ENCODE results near the gene DPEP3. TPM values are rescaled to one million over a fixed set of nuclear protein-coding genes. Genes with fewer than 3 reads are reported as not detected.

The DPEP3 gene
- total and polyA plus RNA-seq, 8 donors, result 0.08 to 0.60 (median 0.09) TPM; not detected in 5

DNA sequence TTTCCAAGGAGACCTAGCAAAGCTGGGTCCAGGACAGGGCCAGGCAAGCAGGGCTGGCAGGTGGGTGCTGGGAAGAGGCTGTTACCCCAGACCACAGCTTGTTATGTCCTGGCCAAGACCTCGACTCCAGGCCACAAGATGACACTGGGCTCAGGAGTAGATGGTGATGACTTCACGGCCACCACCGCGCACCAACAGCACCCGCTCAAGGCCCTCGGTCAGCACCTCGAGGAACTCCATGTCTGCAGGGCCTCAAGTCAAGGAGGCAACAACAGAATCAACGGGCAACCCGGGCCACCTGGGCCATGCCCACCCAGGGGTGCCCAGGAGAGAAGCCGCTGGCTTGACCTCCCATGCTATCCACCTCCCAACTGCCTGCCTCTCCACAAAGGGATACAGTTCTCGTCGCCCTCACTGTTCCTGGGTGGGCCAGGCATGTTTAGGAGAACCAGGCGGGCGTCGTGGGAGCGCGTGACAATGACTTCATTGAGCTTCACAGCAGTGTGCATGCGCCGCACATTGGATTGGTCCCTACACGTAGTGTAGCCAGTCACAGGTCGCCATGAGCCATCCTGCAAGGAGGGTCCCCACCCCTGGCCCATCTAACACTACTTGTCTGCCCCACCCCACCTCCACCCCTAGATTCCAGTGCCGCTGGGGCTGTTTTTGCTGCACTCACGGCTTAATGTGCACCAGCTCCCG is 35.5 kb downstream of the DPEP3 start:
- ATAC-seq (no peak), DNase-seq (peak in 1 of 4 donors; percentile 61)
- Histone ChIP-seq H3K27ac (no peak overlapping the region), H3K27me3 (no peaks in the 10 kb centered on the region), H3K36me3 (peaks cover 4 to 87% of the 10 kb centered on the region in 2 donors), H3K4me3 (no peak overlapping the region), H3K4me1 (no peaks in the 10 kb centered on the region), H3K9me3 (no peaks in the 10 kb centered on the region)
- TF ChIP-seq, protein P1, sequence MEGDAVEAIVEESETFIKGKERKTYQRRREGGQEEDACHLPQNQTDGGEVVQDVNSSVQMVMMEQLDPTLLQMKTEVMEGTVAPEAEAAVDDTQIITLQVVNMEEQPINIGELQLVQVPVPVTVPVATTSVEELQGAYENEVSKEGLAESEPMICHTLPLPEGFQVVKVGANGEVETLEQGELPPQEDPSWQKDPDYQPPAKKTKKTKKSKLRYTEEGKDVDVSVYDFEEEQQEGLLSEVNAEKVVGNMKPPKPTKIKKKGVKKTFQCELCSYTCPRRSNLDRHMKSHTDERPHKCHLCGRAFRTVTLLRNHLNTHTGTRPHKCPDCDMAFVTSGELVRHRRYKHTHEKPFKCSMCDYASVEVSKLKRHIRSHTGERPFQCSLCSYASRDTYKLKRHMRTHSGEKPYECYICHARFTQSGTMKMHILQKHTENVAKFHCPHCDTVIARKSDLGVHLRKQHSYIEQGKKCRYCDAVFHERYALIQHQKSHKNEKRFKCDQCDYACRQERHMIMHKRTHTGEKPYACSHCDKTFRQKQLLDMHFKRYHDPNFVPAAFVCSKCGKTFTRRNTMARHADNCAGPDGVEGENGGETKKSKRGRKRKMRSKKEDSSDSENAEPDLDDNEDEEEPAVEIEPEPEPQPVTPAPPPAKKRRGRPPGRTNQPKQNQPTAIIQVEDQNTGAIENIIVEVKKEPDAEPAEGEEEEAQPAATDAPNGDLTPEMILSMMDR (IDR thresholded peaks at IDR 0.05), result no peak
- intact Hi-C loops (cut with DNase I), result no loop called here

DNA sequence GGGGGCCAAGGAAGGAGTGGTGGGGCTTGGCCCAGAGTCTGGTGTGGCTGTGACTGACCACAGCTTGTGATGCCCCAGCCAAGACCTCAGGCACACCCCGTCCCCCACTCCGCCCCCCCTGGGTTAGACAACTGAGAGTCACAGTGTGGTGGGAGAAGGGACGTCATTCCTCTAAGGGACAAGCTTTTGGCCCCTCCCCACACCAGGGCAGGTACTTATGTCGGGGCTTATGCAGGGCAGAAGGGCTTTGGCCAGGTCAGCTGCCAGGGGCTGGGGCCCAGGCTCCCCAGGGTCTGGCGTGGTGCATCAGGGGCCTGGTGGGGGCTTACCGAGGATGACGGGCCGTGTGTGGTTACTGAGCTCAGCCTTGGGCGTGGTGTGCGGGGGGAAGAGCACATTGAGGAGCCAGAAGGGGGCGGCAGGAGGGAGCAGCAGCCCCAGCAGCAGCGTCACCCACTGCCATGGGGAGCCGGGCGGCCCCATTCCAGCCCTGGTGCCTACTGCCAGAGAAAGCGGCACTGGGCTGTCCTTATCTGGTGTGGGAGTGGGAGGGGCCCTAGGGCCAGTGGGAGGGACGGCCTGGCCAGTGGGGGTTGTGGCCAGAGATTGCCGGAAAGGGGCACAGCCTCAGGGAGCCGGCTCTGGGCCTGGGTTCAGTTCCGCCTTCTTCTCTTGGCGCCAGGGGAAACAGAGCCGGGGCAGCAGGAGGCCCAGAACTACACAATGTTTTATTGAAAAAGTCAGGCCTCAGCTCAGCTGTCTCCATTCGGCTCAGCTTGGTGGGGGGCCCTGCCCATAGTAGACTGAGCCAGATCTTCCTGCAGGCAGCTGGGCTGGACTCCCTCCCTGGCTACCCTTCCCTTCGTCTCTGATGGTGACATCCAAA is 36.4 kb downstream of the DPEP3 start, which contains the start of gene LCAT:
TSS of gene LCAT (minus strand) at position 502 of the 886 bp plus-strand sequence. CDS start at position 483, 19 bp downstream.
- H3K36me3 ChIP-seq, result peaks cover 4 to 84% of the 10 kb centered on the region in 2 donors
- TF ChIP-seq, protein P1 (IDR thresholded peaks at IDR 0.05), result no peak
- H3K4me1 ChIP-seq, result no peaks in the 10 kb centered on the region
- H3K27me3 ChIP-seq, result no peaks in the 10 kb centered on the region
- peak within 1 kb of the TSS in 1 of 2 donors; percentile 18 for H3K27ac ChIP-seq
- no peaks in the 10 kb centered on the region for H3K9me3 ChIP-seq
- no peak within 1 kb of the TSS for H3K4me3 ChIP-seq
- DNase-seq, result peak in 2 of 4 donors; percentile 54 to 78
- peak; percentile 18 for ATAC-seq
- intact Hi-C loops (cut with DNase I), result no loop called here

DNA sequence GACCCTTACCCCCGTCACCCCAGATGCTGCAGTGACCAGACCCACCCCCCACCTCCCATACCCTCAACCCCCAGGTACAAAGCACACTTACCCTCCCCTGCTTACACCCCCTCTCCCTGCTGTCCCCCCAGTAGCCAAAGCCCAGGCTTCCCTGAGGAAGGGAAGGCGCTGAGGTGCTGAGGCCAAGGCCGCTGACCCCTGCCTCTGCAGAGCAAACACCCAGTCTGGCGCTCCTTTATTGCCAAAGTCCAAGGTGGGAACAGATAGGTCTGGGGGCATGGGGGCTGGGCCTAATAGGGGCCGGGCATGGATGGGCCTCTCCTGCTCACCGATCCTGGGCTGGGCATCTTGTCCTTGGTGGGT is 37.1 kb downstream of the DPEP3 start:
- ATAC-seq, result no peak
- Histone ChIP-seq H3K27me3 (no peaks in the 10 kb centered on the region), H3K4me3 (no peak overlapping the region), H3K4me1 (no peaks in the 10 kb centered on the region), H3K36me3 (peaks cover 0 to 77% of the 10 kb centered on the region in 2 donors), H3K9me3 (no peaks in the 10 kb centered on the region), H3K27ac (peak overlapping the region in 1 of 2 donors; percentile 18)
- intact Hi-C loops (cut with DNase I), result no loop called here
- TF ChIP-seq, protein P1 (IDR thresholded peaks at IDR 0.05), result no peak
- DNase-seq, result no peak

DNA sequence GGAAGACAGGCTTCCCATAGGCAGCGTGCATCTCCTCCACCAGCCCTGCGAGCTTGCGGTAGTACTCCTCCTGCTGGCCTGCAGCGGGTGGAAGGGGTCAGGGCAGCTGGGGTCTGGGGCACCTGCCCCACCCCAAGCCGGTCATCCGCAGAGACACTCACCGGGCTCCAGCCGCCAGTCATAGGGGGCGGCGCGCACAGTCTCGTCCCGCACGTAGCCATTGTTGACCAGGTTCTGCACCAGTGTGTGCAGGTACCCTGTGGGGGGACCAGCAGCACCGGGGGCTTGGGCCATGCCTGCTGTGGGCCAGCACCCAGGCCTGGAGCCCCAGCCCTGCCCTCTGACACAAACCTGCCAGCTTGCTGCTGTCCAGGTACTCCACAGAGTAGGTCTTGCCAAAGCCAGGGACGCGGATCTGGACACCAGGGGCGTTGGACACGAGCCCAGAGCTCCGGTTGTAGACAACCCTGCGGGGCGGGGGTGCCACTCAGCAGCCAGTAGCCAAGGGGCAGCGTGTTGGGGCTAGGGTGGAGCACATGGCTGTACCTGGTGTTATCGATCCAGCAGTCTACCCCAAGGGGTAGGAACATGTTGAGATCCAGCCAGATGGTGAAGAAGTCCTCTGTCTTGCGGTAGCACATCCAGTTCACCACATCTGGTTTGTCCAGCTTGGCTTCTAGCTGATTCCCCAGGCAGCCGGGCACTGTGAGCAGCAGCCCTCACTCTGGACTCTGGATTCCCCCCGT is 37.6 kb downstream of the DPEP3 start:
- Histone ChIP-seq H3K4me1 (no peaks in the 10 kb centered on the region), H3K4me3 (no peak overlapping the region), H3K27me3 (no peaks in the 10 kb centered on the region), H3K27ac (no peak overlapping the region), H3K36me3 (peaks cover 0 to 72% of the 10 kb centered on the region in 2 donors), H3K9me3 (no peaks in the 10 kb centered on the region)
- intact Hi-C loops (cut with DNase I), result no loop called here
- TF ChIP-seq, protein P1 (IDR thresholded peaks at IDR 0.05), result peak in 1 of 2 donors; percentile 28
- ATAC-seq (no peak), DNase-seq (peak in 1 of 4 donors; percentile 73)

All from left lung (tissue), 10 donors.